HG02763 (cell line): ENCODE results near the gene SPPL3.

Experiments
- ATAC-seq: cut with Tn5 transposase; IDR thresholded peaks from one replicate; pipeline ENCODE4 v1.9.1; 2021; ENCODE audit warnings: mild to moderate bottlenecking, moderate library complexity; ENCODE audit not compliant: unreplicated experiment

SPPL3 gene

DNA sequence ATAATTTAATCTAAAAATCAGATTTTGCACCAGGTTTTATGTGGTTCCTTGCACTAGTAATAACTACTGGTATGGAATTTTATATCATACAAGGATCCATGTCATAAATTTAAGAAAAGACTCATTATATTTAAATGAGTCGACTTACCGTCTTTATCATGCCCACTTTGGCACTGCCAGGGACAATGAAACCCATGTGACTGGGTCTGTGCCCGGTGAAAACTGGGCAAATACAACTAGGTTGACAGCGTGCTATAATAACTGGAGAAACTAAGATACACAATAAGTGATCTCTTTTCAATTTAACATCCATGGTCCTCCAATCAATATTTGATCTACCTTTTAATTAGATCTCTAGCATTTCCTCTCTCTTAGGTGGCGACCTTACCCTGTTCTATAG lies 114.0 kb downstream of the SPPL3 start:
- ATAC-seq, result no peak

GRCh38 chr12:120787889-120788288 lies 116.3 kb downstream of the SPPL3 start:
- ATAC-seq, result no peak

GRCh38 chr12:120784804-120785203 lies 119.4 kb downstream of the SPPL3 start:
- no peak for ATAC-seq

DNA sequence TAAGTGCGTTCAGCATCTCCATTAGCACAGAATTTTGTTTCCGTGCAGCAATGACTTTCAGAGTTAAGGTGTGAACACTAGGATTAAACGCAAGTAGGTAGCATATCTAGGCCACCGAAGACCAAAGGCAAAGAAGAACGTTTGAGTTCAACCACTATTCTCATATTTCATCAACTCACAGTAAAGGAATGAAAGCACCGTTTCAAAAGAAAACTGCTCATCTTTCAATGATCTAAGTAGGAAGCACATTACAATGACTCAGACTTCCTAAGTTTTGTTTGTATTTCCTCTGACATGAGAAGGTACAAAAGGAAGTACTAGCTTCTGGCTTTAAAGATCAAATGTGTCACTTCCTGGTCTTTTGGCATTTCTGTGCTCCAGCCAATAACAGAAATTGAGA lies 121.0 kb downstream of the SPPL3 start:
- ATAC-seq, result no peak

- no peak for ATAC-seq
Measured at GRCh38 chr12:120775862-120776552, 128.2 kb downstream of the SPPL3 start.

DNA sequence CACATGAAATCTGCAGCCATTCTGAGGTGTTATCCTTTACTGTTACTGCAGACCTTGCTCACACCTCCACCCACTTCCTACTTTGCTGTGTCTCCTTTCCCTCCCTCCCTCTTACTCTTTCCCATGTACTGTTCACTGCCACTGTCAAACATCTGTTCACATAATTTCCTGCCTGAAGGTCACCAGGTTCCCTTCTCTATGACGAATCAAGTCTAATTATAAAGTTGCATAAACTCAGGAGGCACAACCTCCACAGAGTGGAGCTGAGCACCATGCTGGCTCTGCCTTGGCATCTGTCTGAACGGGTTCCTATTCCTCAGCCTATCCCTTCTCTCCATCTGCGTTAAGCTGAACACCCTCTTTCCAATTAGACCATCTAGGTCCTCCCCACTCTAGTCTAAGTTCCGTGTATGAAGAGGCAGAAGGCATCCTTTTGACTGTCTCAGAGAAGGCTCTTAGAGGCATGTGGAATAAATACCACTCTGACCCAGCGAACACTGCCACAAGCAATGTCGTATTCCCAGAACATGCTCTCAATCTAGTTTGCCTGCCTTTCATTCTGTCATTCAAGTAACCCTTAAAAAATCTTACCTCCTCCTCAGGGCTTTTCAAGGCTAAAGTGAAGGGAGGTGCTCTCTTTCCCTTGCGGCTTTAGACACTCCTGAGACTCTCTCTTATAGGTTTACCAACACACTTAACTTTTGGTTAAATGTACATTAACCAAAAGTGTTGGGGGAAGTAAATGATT lies 129.8 kb downstream of the SPPL3 start:
- no peak for ATAC-seq

- no peak for ATAC-seq
Measured at GRCh38 chr12:120771097-120771496, 133.1 kb downstream of the SPPL3 start.

DNA sequence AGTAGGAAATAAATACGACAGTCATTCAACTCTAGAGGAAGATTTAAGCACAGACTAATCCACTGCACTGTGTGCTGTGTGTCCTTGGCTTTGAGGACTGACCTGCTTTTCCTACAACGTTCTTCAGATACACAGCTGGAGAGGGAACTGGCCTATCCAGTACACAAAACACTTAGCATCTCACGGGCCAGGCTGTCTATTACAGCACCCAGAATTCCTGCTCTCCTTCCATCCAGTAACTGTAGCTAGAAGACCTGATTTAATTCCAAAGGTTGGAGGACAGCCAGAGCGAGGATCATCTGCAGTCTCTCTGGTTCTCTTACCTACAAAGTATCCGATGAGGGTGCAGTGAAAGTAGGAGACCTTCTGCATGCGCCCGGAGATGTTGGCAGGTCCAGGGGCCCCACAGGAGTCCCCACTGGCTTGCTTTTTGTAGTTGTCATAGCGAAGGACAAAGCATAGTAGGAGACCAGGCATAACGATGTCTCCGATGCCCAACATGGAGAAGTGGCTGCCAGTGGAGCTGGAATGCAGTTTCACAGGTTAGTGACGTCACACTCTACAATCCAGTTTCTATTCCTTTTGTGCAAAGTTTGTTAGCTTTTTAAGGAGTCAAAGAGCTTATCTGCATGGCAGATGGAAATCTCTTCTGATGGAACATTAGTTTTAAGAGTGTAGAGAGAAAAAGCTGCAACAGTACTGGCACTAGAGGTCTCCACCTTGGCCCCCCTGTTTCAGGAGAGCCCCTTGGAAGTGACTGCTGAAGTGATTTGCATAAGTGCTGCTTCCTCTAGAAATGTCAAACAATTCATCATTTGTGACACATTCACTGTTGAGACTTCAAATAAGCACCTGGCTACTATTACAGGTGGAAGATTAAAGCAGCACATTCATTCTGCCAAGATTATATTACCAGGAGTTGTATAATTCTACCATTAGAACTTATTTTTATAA lies 136.8 kb downstream of the SPPL3 start:
- ATAC-seq, result no peak

DNA sequence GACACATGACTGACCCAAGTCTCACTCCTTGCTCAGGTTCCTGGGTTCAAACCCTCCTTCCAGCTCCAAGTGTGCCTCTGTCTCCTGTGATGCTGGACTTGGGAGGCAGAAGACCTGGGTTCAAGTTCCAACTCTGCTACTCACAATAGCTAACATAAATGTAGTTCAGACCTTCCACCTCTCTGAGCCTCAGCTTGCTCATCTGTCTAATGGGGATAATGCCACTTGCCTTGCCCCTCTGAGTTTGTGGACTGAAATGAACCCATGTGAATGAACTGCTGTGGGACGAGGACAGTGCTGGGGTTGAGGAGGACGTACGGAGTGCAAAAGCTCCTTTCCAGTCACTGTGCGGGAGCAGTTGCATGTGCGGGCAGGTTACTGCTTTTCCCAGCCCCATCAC lies 137.6 kb downstream of the SPPL3 start:
- no peak for ATAC-seq

- ATAC-seq, result no peak
Measured at GRCh38 chr12:120764816-120765215, 139.3 kb downstream of the SPPL3 start.

DNA sequence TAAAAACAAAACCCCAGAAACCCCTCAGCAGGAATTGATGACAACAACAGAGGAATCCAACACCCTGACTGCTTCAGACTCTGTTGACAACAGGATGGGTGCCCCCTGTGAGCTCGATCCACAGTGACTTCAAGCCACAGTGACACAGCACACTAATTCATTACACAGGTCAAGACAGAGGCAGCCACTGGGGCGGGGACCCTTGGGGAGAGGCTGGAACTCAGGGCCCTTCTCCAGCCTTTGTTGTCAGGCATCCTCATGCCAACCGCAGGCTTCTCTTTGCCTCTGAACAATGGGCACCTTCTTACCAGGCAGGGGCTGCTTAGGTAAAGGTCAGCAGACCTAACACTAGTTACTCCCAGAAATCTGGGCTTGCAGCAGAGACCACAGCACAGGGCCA lies 140.9 kb downstream of the SPPL3 start:
- no peak for ATAC-seq

DNA sequence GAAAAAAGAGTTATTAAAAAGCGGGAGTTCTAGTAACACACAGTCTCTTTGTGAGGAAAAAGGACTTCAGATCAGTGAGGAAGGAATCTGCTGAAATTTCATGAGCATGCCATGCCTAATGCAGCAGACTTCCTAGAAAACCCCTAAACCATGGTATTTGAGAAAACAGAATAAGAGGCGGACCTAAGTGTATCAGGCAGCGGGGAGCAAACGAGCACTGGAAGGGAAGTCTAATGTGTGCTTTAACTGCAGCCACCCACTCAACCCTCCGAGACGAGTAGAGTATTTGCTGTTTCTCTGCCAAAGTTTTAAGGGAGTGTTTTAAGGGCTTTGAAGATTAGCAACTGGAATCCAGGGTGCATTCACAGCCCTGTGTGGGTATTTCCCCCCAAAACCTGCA lies 142.1 kb downstream of the SPPL3 start:
- no peak for ATAC-seq

GRCh38 chr12:120761519-120761934 lies 142.6 kb downstream of the SPPL3 start:
- no peak for ATAC-seq

DNA sequence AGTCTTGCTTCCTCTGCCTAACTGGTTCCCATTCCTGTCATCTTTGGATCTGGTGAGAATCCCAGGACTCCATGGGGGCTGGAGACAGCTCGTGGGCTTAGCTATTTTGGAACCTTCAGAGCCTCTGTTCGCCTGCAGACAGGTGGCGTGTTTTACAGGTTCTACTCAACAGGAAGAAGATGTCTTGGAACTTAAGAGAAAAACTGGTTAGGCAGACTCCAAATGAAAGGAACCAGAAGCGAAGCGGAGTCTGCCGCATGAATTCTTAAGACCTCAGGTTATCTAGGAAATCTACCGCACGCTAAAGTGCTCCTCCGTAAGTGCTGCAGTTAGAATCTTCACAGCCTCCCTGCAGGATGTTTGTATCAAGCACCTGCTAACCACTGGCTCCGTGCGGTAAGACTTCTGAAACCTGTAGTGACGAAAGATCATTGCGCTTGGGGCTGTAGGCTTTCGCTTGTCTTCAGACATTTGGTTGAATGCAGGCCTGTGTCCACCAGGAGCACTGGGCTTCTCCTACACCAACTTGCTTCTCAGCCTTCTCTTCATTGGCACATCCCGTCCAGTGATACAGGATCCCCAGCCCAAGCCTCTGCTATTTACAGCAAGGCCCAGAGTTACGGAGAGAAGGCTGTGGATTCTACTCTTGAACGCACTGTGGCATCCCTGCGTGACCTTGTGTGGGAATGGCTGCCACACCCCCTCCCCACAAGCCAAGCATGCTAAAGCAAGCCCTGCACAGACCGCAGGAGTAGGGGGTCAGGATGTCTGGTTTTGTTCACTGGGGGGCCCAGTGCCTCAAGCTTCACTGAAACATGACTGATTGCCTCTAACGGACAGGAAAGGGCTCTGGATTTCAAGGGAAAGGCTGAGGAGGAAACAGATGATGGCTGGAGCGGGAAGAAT lies 143.6 kb downstream of the SPPL3 start:
- ATAC-seq, result no peak

- no peak for ATAC-seq
Measured at GRCh38 chr12:120759591-120760348, 144.4 kb downstream of the SPPL3 start.

DNA sequence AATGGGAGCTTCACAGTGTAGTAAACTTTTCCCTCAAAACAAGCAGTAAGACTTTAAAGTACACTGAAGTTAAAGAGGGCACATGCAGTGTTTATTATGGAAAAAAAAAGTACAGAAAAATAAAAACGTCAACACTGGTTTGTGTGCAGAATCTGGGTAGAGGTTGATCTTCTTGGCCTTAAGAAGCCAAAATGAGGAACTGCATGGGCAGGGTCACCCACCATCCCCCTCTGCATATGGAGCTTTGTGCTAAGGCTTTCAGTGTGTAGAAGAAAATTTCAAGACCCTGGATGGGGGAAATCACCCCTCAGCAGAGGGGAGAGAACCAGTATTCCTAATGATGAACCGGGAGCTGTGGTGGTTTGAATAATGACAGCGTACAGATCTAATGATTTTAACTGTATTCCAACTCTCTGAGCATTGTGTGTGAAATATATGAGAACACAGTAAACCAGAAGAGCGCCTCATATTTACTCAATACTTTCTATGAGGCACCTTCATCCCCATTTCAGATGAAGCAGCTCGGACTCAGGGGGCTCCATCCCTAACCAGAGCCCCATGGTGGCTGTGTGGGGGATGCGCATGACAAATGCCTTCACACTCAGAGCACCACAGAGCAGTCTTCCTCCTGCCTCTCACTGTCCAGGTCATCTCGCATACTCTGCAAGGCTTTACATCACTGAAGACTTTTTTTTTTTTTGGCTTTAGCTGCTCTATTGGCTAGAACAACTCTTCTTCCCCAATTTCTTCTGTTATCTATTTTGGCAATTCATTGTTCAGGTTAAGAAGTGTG lies 145.2 kb downstream of the SPPL3 start:
- no peak for ATAC-seq

DNA sequence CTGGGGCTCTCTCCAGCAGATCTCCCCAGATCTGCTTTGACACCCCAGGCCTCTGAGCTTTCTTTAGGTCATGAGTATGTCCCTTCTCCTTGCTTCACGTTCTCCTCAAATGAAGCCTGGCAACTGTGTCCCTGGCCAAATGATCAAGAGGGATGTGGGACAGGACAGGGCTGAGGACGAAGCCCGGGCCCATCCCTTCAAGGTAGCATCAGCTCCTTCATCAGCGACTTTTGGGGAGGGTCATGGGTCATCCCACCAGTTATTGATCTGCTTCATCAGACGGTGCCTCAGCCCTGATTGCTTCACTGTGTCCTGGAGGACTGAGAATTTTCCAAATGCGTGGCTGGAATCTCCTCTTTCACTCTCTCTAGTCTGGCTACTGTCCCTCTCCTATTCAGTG lies 146.2 kb downstream of the SPPL3 start:
- no peak for ATAC-seq

DNA sequence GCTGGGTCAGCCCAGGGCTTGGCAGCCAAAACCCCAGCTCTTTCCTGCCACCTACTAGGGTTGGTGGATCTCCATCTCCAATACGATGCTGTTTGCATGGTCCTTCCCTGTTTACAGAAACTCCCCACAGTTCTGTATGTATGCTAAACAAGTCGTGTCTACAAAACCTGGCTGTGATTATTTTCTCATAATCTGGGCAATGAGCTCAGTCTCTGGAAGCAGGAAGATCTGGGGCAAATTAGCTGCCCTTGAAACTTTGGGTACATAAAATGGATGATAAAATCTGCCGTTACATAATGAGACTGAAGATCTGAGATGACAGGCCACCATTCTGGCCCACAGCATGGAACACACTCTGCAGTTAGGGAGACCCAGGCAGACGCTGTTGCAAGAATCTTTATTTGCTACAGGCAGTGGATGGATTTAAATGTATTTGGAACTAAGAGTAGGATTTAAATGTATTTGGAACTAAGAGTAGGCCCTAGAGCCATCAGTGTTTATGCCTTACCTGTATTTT lies 146.9 kb downstream of the SPPL3 start:
- no peak for ATAC-seq

GRCh38 chr12:120755269-120755668 lies 148.9 kb downstream of the SPPL3 start:
- ATAC-seq, result no peak
